HepG2 (cell line): ENCODE data around the gene LUZP1. TPM values are rescaled to one million over a fixed set of nuclear protein-coding genes. Genes with fewer than 3 reads are reported as not detected.

Experiments used
- GLMP ChIP-seq: sonication (generic); formaldehyde crosslinking; IDR thresholded peaks from 2 replicates; pipeline ENCODE4 v1.9.0; 2021; ENCODE audit warnings: missing genetic modification reagents, mild to moderate bottlenecking, borderline replicate concordance
- LCORL ChIP-seq, 2 experiments: fragments of 450-650 bp in 1 of 2; sonication (generic) in 1 of 2; formaldehyde crosslinking in 1 of 2; IDR thresholded peaks; 2 replicates each; pipeline versions ENCODE4 v1.5.0 to v1.6.1; 2017 to 2020; ENCODE audit warnings: antibody characterized with exemption in 1 of 2, missing genetic modification reagents in 1 of 2
- PRMT3 ChIP-seq: sonication (generic); formaldehyde crosslinking; IDR thresholded peaks from 2 replicates; pipeline ENCODE4 v1.8.1; 2022; ENCODE audit warnings: low read depth, mild to moderate bottlenecking, moderate library complexity, missing genetic modification reagents, borderline replicate concordance
- SETDB1 ChIP-seq: sonication (generic); formaldehyde crosslinking; IDR thresholded peaks from 2 replicates; pipeline ENCODE4 v1.5.1; 2020; ENCODE audit warnings: missing genetic modification reagents, mild to moderate bottlenecking, borderline replicate concordance
- SNRNP70 ChIP-seq: fragments of 200-400 bp; formaldehyde crosslinking; IDR thresholded peaks from 2 replicates; pipeline ENCODE4 v1.6.1; 2017; ENCODE audit warnings: mild to moderate bottlenecking, low read depth, low read length, moderate library complexity
- U2AF1 ChIP-seq: fragments of 200-400 bp; formaldehyde crosslinking; optimal IDR thresholded peaks from 2 replicates; pipeline ENCODE3; 2017; ENCODE audit warnings: mild to moderate bottlenecking, low read depth, low read length
- ZHX2 ChIP-seq, 2 experiments: sonication (generic) in 1 of 2; formaldehyde crosslinking in 1 of 2; IDR thresholded peaks; 2 replicates each; pipeline versions ENCODE4 v1.6.1 to v1.9.0; 2014 to 2022; ENCODE audit warnings: antibody characterized with exemption in 1 of 2, borderline replicate concordance in 1 of 2, inconsistent platforms in 1 of 2, low read depth in 1 of 2, missing genetic modification reagents in 1 of 2
- ZNF136 ChIP-seq: sonication (generic); formaldehyde crosslinking; IDR thresholded peaks from 2 replicates; pipeline ENCODE4 v1.8.1; 2022; ENCODE audit warnings: low read depth, mild to moderate bottlenecking, moderate library complexity, missing genetic modification reagents
- ZNF232 ChIP-seq: sonication (generic); formaldehyde crosslinking; IDR thresholded peaks from 2 replicates; pipeline ENCODE4 v1.4.0; 2020; ENCODE audit warnings: missing genetic modification reagents, borderline replicate concordance
- ZNF44 ChIP-seq: sonication (generic); formaldehyde crosslinking; IDR thresholded peaks from 2 replicates; pipeline ENCODE4 v1.5.1; 2020; ENCODE audit warnings: mild to moderate bottlenecking, missing genetic modification reagents
- ZSCAN12 ChIP-seq: sonication (generic); formaldehyde crosslinking; IDR thresholded peaks from 2 replicates; pipeline ENCODE4 v1.9.0; 2021; ENCODE audit warnings: mild to moderate bottlenecking, missing genetic modification reagents
- polyA plus RNA-seq, 8 experiments: library from polyadenylated mRNA; depleted of rRNA in 3 of 8; stranded (reverse) in 7 of 8; unstranded in 1 of 8; fragments of >200 nt; fragmentation: Illumina TruSeq in 4 of 8; extraction: Trizol in 4 of 8; gene quantifications; 2 replicates each; pipeline versions ENCODE4 v1.2.1 to v1.2.3, GENCODE V29; 2011 to 2016; ENCODE audit warnings: low read depth in 4 of 8, missing spikeins in 1 of 8, mixed read lengths in 1 of 8; ENCODE audit not compliant: insufficient read depth in 1 of 8
- total RNA-seq, 5 experiments: library from RNA; depleted of rRNA; stranded (reverse); fragments of >200 nt; fragmentation: Illumina TruSeq; extraction: Trizol; gene quantifications; 2 replicates each; pipeline ENCODE4 v1.2.3, GENCODE V29; 2016; ENCODE audit warnings: low read depth in 1 of 5
- TF ChIP-seq, protein P1 (sequence below): sonication (generic); formaldehyde crosslinking; IDR thresholded peaks from 2 replicates; pipeline ENCODE4 v1.5.0; 2020; ENCODE audit warnings: mild to moderate bottlenecking, missing genetic modification reagents

LUZP1 gene
- total and polyA plus RNA-seq, 2 of the 13 experiments (the other 11 are each of a cell fraction or from before 2014, with no cell fraction given) = 6.9 to 12.7 TPM

DNA sequence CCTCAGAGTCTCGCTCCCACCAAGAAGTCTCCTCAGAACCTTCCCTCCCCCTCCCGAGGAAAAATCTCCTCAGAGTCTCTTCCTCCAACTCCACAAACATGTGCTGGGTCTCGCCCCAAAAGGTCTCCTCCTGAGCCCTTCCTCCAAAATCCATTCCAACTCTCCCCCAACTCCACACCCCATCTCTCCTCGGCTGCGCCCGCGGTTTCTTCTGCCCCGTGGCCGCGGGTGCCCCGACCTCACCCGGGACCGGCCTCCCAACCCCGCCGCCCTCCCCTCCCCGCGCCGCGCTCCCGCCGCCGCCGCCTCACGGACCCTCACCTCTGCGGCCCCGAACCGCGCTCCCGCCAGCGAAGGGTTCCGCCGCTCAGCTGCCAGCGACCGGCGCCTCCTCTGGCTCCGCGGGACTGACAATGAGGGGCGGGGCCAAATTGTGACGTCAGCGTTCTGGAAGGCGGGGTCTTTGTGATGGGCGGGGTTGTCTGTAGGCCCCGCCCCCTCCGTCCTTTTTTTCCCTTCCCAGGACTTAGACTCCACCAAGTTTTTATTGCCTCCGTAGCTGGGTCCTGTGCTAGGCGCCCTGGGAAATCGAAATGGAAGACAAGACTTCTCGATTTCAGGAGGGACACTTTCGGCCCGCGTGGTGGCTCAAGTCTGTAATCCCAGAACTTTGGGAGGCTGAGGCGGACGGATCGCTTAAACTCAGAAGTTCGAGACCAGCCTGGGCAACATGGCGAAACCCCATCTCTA is at the start of gene LUZP1 (continued):
- no peak for TF ChIP-seq GLMP (CRISPR knock-in tag)
- TF ChIP-seq, protein P1, sequence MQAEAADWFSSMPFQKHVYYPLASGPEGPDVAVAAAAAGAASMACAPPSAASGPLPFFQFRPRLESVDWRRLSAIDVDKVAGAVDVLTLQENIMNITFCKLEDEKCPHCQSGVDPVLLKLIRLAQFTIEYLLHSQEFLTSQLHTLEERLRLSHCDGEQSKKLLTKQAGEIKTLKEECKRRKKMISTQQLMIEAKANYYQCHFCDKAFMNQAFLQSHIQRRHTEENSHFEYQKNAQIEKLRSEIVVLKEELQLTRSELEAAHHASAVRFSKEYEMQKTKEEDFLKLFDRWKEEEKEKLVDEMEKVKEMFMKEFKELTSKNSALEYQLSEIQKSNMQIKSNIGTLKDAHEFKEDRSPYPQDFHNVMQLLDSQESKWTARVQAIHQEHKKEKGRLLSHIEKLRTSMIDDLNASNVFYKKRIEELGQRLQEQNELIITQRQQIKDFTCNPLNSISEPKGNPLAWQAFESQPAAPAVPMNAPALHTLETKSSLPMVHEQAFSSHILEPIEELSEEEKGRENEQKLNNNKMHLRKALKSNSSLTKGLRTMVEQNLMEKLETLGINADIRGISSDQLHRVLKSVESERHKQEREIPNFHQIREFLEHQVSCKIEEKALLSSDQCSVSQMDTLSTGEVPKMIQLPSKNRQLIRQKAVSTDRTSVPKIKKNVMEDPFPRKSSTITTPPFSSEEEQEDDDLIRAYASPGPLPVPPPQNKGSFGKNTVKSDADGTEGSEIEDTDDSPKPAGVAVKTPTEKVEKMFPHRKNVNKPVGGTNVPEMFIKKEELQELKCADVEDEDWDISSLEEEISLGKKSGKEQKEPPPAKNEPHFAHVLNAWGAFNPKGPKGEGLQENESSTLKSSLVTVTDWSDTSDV (CRISPR knock-in tag) = no peak
- TF ChIP-seq SNRNP70 = no peak
- no peak; the same call in 1 of the 2 replicates for TF ChIP-seq ZNF232 (CRISPR knock-in tag)
- no peak for TF ChIP-seq PRMT3 (CRISPR knock-in tag)
- no peak for TF ChIP-seq SETDB1 (CRISPR knock-in tag)
- TF ChIP-seq ZNF44 (CRISPR knock-in tag) = no peak
- TF ChIP-seq LCORL (IDR thresholded peaks at IDR 0.05) = no peak
- no peak for TF ChIP-seq LCORL (CRISPR knock-in tag; IDR thresholded peaks at IDR 0.05)
- no peak for TF ChIP-seq ZNF136 (CRISPR knock-in tag)
- no peak for TF ChIP-seq U2AF1
- no peak for TF ChIP-seq ZSCAN12 (CRISPR knock-in tag)
- no peak for TF ChIP-seq ZHX2 (IDR thresholded peaks at IDR 0.05; ENCODE audit: low read depth)
- no peak for TF ChIP-seq ZHX2 (CRISPR knock-in tag; IDR thresholded peaks at IDR 0.05; ENCODE audit: borderline replicate concordance)
